Right ventricle myocardium inferior (tissue), 1 donor: ENCODE results near the gene ITGAE. TPM values are rescaled to one million over a fixed set of nuclear protein-coding genes. Genes with fewer than 3 reads are reported as not detected.

Experiments used
- ATAC-seq: fragments of 200-7000 bp; cut with Tn5 transposase; one replicate; pipeline ENCODE4 v1.9.1; 2020; ENCODE audit warnings: mild to moderate bottlenecking, moderate library complexity
- DNase-seq: peaks from one replicate; pipeline ENCODE4 v3.0.0; 2021; ENCODE audit errors: missing footprints
- intact Hi-C: fragments of 100-400 bp; cut with DNase I; formaldehyde crosslinking; loops from one replicate; pipeline ENCODE4 v1.11.0; 2022
- total RNA-seq: library from RNA; stranded (reverse); fragmentation: NEBNext Ultra II Directional; extraction: Animal tissue kit (Norgen Biotek cat#: 25700); gene quantifications from one replicate; pipeline ENCODE4 v1.2.1, GENCODE V29; 2021
- donor health status: DM: no; HTN: yes; CAD: no; lungs with severe emphysema.

ITGAE gene
- total RNA-seq, 1 donor from 2014 or later: 17.6 TPM

GRCh38 chr17:3667366-3668278 lies 133.4 kb downstream of the ITGAE start:
- intact Hi-C loops: no loop called here

GRCh38 chr17:3666516-3666915 lies 134.5 kb downstream of the ITGAE start:
- no peak for ATAC-seq
- no peak for DNase-seq
- intact Hi-C loops: loop anchor here (1.0 kb wide), 1 partner anchor 30 kb away; the partner anchor contains the start of genes CTNS and SHPK

More at GRCh38 chr17:3667366-3668278, 133.4 kb downstream of the ITGAE start:
- DNase-seq: peak; percentile 94
- peak; percentile 85 for ATAC-seq

DNA sequence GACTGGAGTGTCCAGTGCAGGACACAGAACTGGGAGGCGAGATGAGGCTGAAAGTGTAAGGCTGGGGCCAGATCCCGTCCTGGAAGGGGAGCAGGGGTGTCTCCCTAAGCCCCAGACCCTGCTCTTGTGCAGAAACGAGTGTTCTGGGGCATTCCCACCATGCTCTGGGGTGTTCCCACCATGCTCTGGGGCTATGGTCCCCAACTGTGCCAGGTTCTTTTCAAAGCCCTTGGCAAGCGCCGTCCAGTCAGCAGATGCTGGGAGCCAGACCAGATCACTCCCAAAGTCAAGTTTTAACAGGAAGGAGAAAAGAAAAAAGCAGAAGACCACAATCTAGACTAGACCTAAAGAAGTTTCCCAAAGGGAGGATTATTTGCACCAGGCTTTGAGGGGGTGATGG lies 135.2 kb downstream of the ITGAE start:
- DNase-seq (peak; percentile 74), ATAC-seq (no peak)
- intact Hi-C loops: loop anchor here (1.0 kb wide), 1 partner anchor 30 kb away; the partner anchor contains the start of genes CTNS and SHPK

Other genes starting within 250 kb of the ITGAE start
- gene TRPV3, start 243.4 kb downstream of the ITGAE start, total RNA-seq: 0.84 TPM
- gene TRPV1, start 191.8 kb downstream of the ITGAE start, total RNA-seq: 4.1 TPM
- gene SHPK, start 164.9 kb downstream of the ITGAE start, total RNA-seq: 4.4 TPM
- gene CTNS, start 164.4 kb downstream of the ITGAE start, total RNA-seq: 6.6 TPM
- gene TAX1BP3, start 132.6 kb downstream of the ITGAE start, total RNA-seq: 157 TPM
- 65.5 TPM for gene EMC6, start 132.4 kb downstream of the ITGAE start, total RNA-seq
- gene P2RX5, start 105.0 kb downstream of the ITGAE start, total RNA-seq: 19.4 TPM
- 0.22 TPM for gene HASPIN, start 77.3 kb downstream of the ITGAE start, total RNA-seq
- gene NCBP3, start 45.1 kb upstream of the ITGAE start, total RNA-seq: 15.3 TPM
- 3.8 TPM for gene CAMKK1, start 91.9 kb upstream of the ITGAE start, total RNA-seq
- 0.16 TPM for gene P2RX1, start 115.3 kb upstream of the ITGAE start, total RNA-seq
- gene ATP2A3, start 163.2 kb upstream of the ITGAE start, total RNA-seq: 7.7 TPM